Stimulated activated CD8-positive, alpha-beta memory T cell treated with anti-CD3 and anti-CD28 coated beads, Interleukin-2, amount 100 ng/mL, for 48 hours (primary cell): Measurements from ENCODE around the gene HPN.
A peak's percentile ranks its signal among the peaks of the same experiment; 100 is the strongest.

Experiments used
- DNase-seq, 2 donors: peaks; one replicate each; pipeline ENCODE4 v3.0.0-alpha.2; 2020; ENCODE audit warnings: low read depth in 2 of 2

HPN gene

GRCh38 chr19:35105411-35106290 lies 64.1 kb downstream of the HPN start:
- no peak for DNase-seq

DNA sequence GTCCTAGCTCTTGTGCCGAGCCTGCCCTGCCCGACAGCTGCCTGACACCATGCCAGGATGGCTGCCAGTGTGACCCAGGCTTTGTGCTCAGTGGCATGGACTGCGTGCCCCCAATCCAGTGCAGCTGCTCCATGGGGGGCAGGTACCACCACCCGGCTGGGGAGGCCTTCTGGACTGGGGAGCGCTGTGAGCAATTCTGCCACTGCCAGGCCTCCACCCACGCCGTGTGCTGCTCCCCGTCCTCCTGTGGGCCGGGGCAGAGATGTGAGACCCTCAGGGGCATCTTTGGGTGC lies 64.7 kb downstream of the HPN start:
- no peak for DNase-seq

DNA sequence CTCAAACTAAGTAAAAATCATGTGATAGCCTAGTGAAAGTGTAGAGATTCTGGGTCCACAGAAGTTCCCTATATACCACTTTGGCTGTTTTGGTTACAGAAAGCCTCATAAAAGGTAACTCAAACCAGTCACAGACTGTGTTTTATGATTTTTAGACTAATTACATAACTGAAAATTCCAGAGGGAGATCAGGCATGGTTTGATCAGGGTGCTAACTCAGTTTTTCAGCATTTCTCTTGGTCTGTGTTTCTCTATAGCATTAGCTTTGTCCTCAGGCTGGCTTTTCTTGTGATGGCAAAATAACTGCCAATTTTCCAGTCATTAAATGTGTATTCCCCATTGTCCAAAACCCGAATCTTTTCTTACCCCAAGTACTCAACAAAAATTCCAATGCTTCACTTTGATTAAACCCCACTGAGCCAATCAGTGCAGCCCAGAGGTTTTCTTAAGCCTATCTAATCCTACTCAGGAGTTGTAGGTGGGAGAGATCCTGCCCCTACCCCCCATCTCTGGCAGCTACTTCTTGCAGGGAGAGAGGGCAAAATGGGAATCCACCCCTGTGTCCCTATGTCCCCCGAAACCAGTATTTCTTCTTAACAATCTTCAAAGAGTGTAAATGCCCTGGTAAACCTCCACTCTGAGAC lies 65.5 kb downstream of the HPN start:
- DNase-seq: no peak

DNA sequence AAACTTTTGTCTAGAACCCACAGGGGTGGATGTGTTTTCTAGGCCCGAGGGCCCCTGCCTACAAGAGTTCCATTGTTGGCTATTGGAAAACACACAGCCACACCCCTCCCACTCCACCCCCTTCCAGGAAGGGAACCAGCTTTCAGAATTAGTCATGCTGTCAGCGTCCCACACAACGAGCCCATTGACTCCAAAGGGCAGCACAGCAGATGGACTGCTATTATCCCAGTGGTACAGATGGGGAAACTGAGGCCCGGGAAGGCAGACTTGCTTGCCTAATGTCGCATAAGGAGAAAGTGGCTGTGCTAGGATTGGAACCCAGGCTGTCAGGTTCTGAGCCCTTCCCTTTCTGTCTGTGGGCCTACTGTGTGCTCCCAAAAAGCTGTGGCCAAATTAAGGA lies 66.0 kb downstream of the HPN start:
- no peak for DNase-seq

GRCh38 chr19:35108730-35109129 lies 67.2 kb downstream of the HPN start:
- no peak for DNase-seq

- DNase-seq: no peak
These were observed 68.0 kb downstream of the HPN start for GRCh38 chr19:35109395-35110112.

- DNase-seq: no peak
These were observed 69.5 kb downstream of the HPN start for GRCh38 chr19:35110974-35111373.

DNA sequence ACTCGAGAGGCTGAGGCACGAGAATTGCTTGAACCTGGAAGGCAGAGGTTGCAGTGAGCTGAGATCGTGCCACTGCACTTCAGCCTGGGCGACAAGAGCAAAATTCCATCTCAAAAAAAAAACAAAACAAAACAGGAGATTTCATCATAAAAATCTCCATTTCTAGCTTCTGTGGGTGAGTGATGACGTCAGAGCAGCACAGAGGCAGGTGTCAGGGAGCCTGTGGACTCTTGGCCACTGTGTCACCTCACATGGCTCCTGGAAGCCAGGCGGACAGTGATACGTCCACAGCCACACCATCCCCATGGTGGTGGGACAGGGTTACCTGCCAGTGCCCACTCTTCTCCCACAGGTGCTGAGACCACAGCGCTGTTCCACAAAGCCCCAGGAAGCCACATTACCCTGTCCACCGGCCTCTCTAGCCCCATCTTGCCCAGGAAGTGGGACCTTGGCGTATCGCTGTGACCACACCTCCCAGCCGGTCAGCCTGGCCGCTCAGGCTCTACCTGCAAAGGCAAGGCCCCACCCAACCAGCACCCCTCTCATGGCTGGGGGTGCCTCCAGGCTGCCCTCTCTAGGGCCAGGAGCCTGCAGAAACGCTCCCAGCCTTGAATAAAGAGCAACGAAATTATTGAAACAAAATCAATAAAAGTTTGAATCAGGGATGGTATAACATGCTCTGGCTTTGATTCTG lies 71.6 kb downstream of the HPN start:
- DNase-seq: no peak

- DNase-seq: peak; percentile 52 to 70
These were observed 73.0 kb downstream of the HPN start for GRCh38 chr19:35114353-35115176.

- no peak for DNase-seq
These were observed 73.8 kb downstream of the HPN start, which contains the start of gene FXYD3 for GRCh38 chr19:35115177-35115951. TSS of gene FXYD3 (plus strand) at chr19:35115823. CDS start at chr19:35119377, 3,554 bp downstream.
